Cardiac muscle cell (in vitro differentiated cells and primary cell): Measurements from ENCODE around the gene PASD1. TPM values are rescaled to one million over a fixed set of nuclear protein-coding genes. Genes with fewer than 3 reads are reported as not detected.

Experiments used
- DNase-seq, 2 donors: peaks; one replicate each; pipeline versions ENCODE4 v3.0.0 to v3.0.0-alpha.2; 2010 to 2017; ENCODE audit warnings: low read depth in 1 of 2, low spot score in 1 of 2
- H3K27ac ChIP-seq: fragments of 200-600 bp; sonication (generic); 2 replicates; pipeline ENCODE4 v1.5.1; 2016
- H3K27me3 ChIP-seq: fragments of 200-600 bp; sonication (generic); 2 replicates; pipeline ENCODE4 v1.6.0; 2016; ENCODE audit warnings: control low read depth
- H3K36me3 ChIP-seq: fragments of 200-600 bp; sonication (generic); 2 replicates; pipeline ENCODE4 v1.5.1; 2016; ENCODE audit warnings: control low read depth
- H3K4me1 ChIP-seq: fragments of 200-600 bp; sonication (generic); 2 replicates; pipeline ENCODE4 v1.8.1; 2017; ENCODE audit warnings: low read depth, mild to moderate bottlenecking, mixed run types
- H3K4me3 ChIP-seq: fragments of 200-600 bp; sonication (generic); 2 replicates; pipeline ENCODE4 v1.5.1; 2016; ENCODE audit warnings: mild to moderate bottlenecking
- H3K9me3 ChIP-seq: fragments of 200-600 bp; sonication (generic); 2 replicates; pipeline ENCODE4 v1.5.1; 2017; ENCODE audit warnings: low read depth, mild to moderate bottlenecking, control low read depth
- polyA plus RNA-seq: library from polyadenylated mRNA; unstranded; fragments of >200 nt; fragmentation: Nextera tagmentation; extraction: Ambion mirVana; gene quantifications from 2 replicates; pipeline ENCODE4 v1.2.1, GENCODE V29; 2016
- total RNA-seq: library from RNA; depleted of rRNA; stranded (reverse); fragments of >200 nt; gene quantifications from 2 replicates; pipeline ENCODE4 v1.2.3, GENCODE V29; 2016
- TF ChIP-seq, protein P1 (sequence below): IDR thresholded peaks from 2 replicates; pipeline ENCODE4 v1.5.1; 2012; ENCODE audit warnings: low read depth, mild to moderate bottlenecking, low read length

The PASD1 gene
- total and polyA plus RNA-seq, 2 experiments from 2014 or later, result 0.13 to 0.30 TPM

GRCh38 chrX:151710457-151710856, 147.0 kb downstream of the PASD1 start:
- Histone ChIP-seq H3K4me1 (no peaks in the 10 kb centered on the region), H3K27me3 (no peaks in the 10 kb centered on the region), H3K36me3 (no peaks in the 10 kb centered on the region), H3K27ac (no peak overlapping the region), H3K4me3 (no peak overlapping the region), H3K9me3 (no peaks in the 10 kb centered on the region)
- TF ChIP-seq, protein P1, sequence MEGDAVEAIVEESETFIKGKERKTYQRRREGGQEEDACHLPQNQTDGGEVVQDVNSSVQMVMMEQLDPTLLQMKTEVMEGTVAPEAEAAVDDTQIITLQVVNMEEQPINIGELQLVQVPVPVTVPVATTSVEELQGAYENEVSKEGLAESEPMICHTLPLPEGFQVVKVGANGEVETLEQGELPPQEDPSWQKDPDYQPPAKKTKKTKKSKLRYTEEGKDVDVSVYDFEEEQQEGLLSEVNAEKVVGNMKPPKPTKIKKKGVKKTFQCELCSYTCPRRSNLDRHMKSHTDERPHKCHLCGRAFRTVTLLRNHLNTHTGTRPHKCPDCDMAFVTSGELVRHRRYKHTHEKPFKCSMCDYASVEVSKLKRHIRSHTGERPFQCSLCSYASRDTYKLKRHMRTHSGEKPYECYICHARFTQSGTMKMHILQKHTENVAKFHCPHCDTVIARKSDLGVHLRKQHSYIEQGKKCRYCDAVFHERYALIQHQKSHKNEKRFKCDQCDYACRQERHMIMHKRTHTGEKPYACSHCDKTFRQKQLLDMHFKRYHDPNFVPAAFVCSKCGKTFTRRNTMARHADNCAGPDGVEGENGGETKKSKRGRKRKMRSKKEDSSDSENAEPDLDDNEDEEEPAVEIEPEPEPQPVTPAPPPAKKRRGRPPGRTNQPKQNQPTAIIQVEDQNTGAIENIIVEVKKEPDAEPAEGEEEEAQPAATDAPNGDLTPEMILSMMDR, result no peak
- no peak for DNase-seq

DNA sequence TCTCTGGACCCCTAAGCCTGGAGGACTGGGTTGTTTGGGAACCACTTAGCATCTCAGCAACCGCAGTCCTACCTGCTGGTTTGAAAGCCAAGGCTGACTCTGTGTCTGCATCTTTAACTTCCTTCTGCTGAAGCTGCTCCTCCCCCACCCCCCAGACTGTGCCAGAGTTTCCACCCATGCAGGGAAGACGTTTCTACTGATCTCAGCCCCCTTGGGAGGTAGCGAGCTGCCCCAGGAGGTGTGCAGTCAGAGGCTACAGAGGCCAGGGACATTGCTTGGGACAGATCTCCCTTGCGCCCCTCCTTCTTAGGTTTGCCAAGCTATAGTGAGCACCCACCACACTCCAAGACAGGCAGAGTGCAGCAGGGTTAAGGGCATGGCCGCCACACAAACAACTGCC, 147.7 kb downstream of the PASD1 start:
- Histone ChIP-seq H3K36me3 (no peaks in the 10 kb centered on the region), H3K4me3 (no peak overlapping the region), H3K27me3 (no peaks in the 10 kb centered on the region), H3K4me1 (no peaks in the 10 kb centered on the region), H3K27ac (no peak overlapping the region), H3K9me3 (no peaks in the 10 kb centered on the region)
- TF ChIP-seq, protein P1, result no peak
- no peak for DNase-seq

DNA sequence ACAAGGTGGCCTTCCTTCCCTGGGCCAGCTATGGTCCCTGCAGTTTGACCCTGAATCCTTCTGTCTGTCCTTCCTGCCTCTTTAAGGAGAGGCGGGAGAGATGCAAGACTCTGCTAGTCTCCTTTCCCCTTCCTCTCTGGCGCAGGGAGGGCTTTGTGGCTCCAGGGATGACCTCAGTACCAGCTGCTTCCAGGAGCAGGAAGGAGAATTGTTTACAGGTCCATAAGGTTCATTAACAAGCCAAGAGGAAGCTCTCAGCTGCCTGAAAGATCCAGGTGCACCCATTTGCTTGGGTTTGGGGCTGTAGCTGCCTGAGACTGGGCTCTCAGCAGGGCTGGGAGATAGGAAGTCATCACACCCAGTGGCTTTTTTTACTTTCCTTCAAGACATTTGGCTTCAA, 148.3 kb downstream of the PASD1 start:
- TF ChIP-seq, protein P1, result no peak
- H3K27me3 ChIP-seq, result no peaks in the 10 kb centered on the region
- H3K4me3 ChIP-seq, result no peak overlapping the region
- no peaks in the 10 kb centered on the region for H3K36me3 ChIP-seq
- H3K27ac ChIP-seq, result no peak overlapping the region
- no peaks in the 10 kb centered on the region for H3K4me1 ChIP-seq
- DNase-seq, result no peak
- no peaks in the 10 kb centered on the region for H3K9me3 ChIP-seq

- Histone ChIP-seq H3K9me3 (no peaks in the 10 kb centered on the region), H3K36me3 (no peaks in the 10 kb centered on the region), H3K27me3 (no peaks in the 10 kb centered on the region), H3K4me3 (no peak overlapping the region), H3K4me1 (no peaks in the 10 kb centered on the region), H3K27ac (no peak overlapping the region)
- TF ChIP-seq, protein P1, result no peak
- no peak for DNase-seq
Measured at GRCh38 chrX:151712253-151712652, 148.8 kb downstream of the PASD1 start.

DNA sequence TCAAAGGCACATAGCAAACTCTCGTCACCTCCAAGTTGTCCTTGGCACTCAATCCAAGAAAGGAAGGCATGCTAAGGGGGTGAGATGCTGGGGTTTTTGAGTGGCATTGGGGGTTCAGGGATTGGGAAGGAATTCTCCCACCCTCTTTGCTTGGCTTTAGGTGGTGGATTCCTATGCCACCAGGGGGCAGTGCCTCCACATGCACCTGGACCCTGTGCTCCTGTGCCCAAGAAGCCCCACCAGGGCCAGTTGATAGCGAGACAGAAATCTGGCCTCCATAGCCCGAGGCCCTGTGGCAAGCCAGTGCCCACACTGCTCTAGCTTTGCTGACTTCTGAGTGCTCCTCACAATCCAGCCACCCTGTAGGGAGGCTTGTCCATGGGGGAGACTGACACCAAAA, 150.4 kb downstream of the PASD1 start:
- H3K36me3 ChIP-seq, result no peaks in the 10 kb centered on the region
- no peaks in the 10 kb centered on the region for H3K27me3 ChIP-seq
- TF ChIP-seq, protein P1, result peak; percentile 33
- no peaks in the 10 kb centered on the region for H3K4me1 ChIP-seq
- H3K4me3 ChIP-seq, result no peak overlapping the region
- H3K27ac ChIP-seq, result no peak overlapping the region
- H3K9me3 ChIP-seq, result no peaks in the 10 kb centered on the region
- DNase-seq, result peak; percentile 18 to 20

GRCh38 chrX:151714362-151714761, 150.9 kb downstream of the PASD1 start:
- Histone ChIP-seq H3K27me3 (no peaks in the 10 kb centered on the region), H3K4me1 (no peaks in the 10 kb centered on the region), H3K4me3 (no peak overlapping the region), H3K9me3 (no peaks in the 10 kb centered on the region), H3K27ac (no peak overlapping the region), H3K36me3 (no peaks in the 10 kb centered on the region)
- DNase-seq, result no peak
- TF ChIP-seq, protein P1, result no peak
